Kidney tubule cell (primary cell): ENCODE data around the gene KCNJ16.

Experiments used
- DNase-seq: peaks from one replicate; pipeline ENCODE4 v3.0.0-alpha.2; 2018; ENCODE audit warnings: low spot score

Gene KCNJ16

GRCh38 chr17:70098030-70098429 is 23.0 kb downstream of the KCNJ16 start:
- DNase-seq, result peak; percentile 34

GRCh38 chr17:70099294-70099693 is 24.3 kb downstream of the KCNJ16 start:
- DNase-seq, result no peak

- no peak for DNase-seq
Measured at GRCh38 chr17:70099884-70100283, 24.9 kb downstream of the KCNJ16 start.

DNA sequence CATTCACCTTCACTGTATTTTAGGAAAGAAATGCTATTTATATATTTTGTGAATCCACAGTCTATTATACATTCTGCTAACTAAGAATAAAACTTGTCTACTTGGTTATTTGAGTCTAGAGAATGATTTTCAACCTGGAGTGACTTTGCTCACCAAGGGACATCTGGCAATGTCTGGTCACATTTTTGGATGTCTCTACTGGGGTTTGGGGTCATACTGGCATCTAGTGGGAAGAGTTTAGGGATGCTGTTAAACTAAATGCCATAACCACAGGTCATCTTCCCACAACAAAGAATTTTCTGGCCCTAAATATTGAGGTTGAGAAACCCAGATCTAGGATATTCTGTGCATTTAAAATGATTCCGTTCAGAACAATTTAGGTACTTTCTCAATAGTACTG is 26.0 kb downstream of the KCNJ16 start:
- DNase-seq, result no peak

GRCh38 chr17:70102531-70102930 is 27.5 kb downstream of the KCNJ16 start:
- DNase-seq, result no peak

DNA sequence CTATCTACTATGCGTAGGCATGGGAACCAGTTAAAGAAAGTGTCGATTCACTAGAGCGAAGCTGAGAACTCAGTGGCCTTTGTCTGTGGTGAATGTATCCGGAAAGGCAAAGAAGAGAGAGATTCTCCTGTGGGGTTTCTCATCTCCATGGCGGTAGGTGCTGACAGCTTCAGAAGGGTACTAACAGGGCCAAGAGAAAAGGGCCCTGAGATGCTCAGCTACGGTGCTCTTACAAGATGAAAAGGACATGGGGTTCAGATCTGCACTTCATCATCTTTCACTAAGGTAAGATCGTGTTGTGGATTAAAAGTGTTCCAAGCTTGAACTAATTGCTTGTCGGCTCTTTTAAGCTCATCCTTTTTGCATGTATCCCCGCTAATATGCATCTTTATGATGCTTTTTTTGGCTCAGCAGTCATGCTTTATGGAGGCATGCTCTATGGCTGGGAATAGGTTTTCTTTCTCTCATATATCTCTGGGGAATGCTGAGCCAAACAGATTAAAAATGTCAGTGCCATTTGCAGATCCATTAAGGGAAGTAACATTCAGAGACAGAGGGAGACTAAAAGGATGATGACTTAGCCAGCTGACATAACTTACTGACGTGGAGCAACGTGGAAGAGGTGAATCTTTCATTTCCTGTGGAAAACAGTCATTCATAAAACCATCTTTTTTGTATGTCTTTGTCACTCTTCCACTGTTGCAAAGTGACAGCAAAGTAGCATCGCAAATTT is 29.9 kb downstream of the KCNJ16 start:
- no peak for DNase-seq

GRCh38 chr17:70105641-70106040 is 30.6 kb downstream of the KCNJ16 start:
- DNase-seq, result no peak

DNA sequence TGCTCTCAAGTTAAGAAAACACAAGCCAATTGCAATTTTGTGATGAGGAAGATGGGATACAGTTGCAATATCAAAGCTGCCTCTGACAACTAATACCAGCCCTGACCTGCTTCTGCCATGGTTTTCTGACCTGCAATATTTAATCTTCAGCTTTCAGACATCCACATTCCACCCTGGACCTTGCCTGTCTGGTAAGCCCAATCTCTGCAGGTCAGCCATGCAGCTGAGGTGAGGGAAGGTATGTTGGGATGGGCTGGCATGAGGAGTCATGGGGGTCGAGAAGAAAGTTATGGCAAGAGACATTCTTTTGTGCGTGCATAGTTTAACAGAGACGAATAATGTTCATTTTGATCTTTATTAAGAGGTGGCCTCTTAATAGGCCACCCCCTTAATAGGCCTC is 31.5 kb downstream of the KCNJ16 start:
- DNase-seq, result no peak

- no peak for DNase-seq
Measured at GRCh38 chr17:70107441-70107840, 32.4 kb downstream of the KCNJ16 start.

GRCh38 chr17:70107904-70108565 is 33.0 kb downstream of the KCNJ16 start:
- DNase-seq, result no peak

- DNase-seq, result peak; percentile 86
Measured at GRCh38 chr17:70109497-70109896, 34.5 kb downstream of the KCNJ16 start.

GRCh38 chr17:70110443-70110880 is 35.4 kb downstream of the KCNJ16 start:
- peak; percentile 91 for DNase-seq

DNA sequence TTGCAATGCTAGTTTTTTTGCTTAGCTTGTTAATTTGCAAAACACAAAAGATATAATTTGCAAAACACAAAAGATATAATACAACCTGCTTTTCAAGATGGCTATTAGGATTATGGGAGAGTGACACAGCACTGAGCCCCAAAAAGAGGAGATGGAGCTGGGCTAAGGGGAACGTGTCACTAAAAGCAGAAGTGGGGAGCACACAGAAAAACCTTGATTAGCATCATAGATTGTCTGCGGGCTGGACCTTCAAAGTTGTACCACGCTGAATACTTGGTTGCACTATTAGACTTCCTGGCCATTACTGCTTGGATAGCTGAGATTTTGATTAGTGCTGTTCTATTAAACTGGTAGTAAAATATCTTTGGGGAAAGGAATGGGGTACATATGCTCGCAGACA is 36.2 kb downstream of the KCNJ16 start:
- DNase-seq, result no peak

DNA sequence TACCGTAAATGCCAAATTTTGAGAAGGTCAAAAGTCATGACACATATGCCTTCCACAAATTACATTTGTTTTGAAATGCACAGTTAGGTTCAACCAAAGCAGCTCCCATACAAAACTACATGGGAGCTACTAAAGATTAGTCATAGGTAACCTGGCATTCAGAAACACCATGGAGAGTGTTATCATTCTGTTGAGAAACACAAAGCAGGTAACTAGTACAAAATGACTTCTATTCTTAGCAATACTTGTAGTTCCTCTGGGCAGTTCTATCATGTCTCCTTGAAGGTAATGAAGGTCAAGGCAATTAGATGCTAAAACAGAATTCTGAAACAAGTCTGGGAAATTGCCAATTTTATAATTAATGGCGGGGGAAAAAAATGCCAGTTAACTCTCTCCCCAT is 39.4 kb downstream of the KCNJ16 start:
- no peak for DNase-seq

DNA sequence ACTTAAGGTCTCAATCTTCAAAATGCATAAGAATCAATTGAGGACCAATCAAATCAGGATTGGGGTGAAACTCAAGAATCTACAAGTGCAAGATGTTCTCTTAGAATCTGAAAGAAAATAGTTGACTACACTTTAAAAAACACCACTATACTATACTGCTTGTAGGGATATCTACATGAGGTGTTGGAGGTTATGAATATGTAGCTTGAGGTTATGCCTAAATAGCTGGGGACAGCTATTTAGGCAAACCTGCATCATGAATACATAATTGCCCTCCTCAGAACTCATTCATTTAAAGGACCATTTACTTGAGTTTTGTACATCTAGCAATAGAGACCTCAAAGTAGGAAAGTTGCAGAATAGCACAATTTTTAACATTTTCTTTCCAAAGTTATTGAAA is 40.1 kb downstream of the KCNJ16 start:
- no peak for DNase-seq

DNA sequence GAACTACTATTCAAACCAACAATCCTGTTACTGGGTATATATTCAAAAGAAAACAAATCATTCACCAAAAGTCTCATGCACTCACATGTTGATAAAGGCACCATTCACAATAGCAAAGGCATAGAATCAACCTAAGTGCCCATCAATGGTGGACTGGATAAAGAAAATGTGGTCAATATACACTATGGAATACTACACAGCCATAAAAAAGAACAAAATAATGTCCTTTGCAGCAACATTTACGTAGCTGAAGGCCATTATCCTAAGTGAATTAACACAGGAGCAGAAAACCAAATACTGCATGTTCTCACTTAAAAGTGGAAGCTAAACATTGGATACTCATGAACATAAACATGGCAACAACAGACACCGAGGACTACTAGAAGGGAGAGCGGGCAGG is 41.9 kb downstream of the KCNJ16 start:
- DNase-seq, result no peak

DNA sequence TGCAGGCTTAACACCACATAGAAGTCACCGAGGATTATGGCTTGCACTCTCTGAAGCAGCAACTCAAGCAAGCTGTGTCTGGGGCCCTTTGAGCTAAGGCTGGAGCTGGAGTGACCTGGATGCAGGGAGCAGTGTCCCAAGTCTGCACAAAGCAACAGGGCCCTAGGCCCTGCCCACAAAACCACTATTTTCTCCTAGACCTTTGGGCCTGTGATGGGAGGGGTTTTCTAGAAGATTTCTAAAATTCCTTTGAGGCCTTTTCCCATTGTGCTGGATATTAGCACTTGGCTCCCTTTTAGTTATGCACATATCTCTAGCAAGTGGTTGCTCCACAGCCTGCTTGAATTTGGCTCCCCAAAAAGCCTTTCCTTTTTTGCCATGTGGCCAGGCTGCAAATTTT is 44.5 kb downstream of the KCNJ16 start:
- DNase-seq, result no peak

DNA sequence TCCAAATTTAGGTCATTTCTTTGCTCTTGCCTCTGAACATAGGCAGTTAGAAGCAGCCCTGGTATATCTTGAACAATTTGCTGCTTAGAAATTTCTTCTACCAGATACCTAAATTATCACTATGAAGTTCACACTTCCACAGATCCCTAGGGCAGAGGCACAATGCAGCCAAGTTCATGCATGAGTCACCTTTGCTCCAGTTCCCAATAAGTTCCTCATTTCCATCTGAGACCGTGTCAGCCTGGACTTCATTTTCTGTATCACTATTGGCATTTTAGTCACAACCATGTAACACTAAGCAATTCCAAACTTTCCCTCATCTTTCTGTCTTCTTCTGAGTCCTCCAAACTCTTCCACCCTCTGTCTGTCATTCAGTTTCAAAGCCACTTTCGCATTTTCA is 45.0 kb downstream of the KCNJ16 start:
- DNase-seq, result peak; percentile 26

GRCh38 chr17:70120425-70120824 is 45.4 kb downstream of the KCNJ16 start:
- no peak for DNase-seq

DNA sequence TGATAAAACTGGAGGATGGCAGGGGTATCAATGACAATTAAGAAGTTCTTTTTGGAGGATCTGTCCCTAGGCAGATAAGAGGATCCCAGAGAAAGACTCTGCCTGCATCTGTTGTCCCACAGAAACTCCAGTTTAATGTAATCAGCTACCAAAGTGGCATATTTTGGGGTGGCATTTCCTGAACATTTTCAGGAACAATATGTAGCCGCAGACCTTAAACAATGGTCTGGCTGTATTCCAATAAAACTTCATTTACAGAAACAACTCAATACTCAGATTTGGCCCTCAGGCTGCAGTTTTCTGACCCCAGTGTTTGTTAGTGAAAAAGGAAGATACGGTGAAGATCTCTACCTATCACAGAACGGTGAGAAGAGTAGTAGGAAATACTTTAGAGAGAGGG is 46.1 kb downstream of the KCNJ16 start:
- DNase-seq, result no peak

DNA sequence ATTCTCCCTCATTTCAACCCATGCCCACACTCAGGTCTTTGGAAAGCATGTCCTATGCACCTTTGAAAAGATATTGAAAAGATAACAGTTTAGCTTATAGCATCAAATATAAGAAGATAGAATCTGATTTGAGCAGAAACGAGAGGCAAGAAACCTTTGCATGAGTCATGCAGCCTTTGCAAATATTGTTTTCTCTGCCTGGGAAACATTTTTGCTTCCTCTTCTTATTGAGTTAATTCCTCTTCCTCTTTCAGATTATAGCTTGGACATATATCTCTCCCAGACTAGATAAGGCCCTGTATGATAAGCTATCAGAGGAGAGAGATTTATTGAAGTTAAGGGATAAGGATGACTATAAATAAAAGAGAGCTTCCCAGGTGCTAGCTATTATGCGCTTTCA is 48.2 kb downstream of the KCNJ16 start:
- DNase-seq, result no peak

- no peak for DNase-seq
Measured at GRCh38 chr17:70124723-70125122, 49.7 kb downstream of the KCNJ16 start.

GRCh38 chr17:70127221-70127873 is 52.3 kb downstream of the KCNJ16 start:
- no peak for DNase-seq
